Mucosa of rectum (tissue), 2 donors: ENCODE results near the gene KIF21A.

Experiments used
- H3K27ac ChIP-seq, 2 donors: one replicate each; pipeline ENCODE4 v1.7.0; 2013; ENCODE audit warnings: inconsistent platforms in 2 of 2, low read depth in 2 of 2, low read length in 2 of 2
- H3K27me3 ChIP-seq, 2 donors: one replicate each; pipeline ENCODE4 v1.7.0; 2013; ENCODE audit warnings: low read length in 2 of 2; ENCODE audit not compliant: control insufficient read depth in 2 of 2, insufficient read depth in 2 of 2
- H3K36me3 ChIP-seq, 2 donors: one replicate each; pipeline ENCODE4 v1.7.0; 2013; ENCODE audit warnings: low read length in 2 of 2; ENCODE audit not compliant: control insufficient read depth in 2 of 2, insufficient read depth in 2 of 2
- H3K4me1 ChIP-seq, 2 donors: one replicate each; pipeline ENCODE4 v1.7.0; 2013; ENCODE audit warnings: low read length in 2 of 2, mild to moderate bottlenecking in 1 of 2; ENCODE audit not compliant: control insufficient read depth in 2 of 2, insufficient read depth in 2 of 2
- H3K4me3 ChIP-seq, 2 donors: one replicate each; pipeline ENCODE4 v1.7.0; 2013; ENCODE audit warnings: low read length in 2 of 2
- H3K9ac ChIP-seq, 2 donors: one replicate each; pipeline ENCODE4 v1.7.0; 2013; ENCODE audit warnings: low read length in 2 of 2, low read depth in 1 of 2, mild to moderate bottlenecking in 1 of 2
- H3K9me3 ChIP-seq, 2 donors: one replicate each; pipeline ENCODE4 v1.7.0; 2013; ENCODE audit warnings: low read length in 2 of 2; ENCODE audit not compliant: control insufficient read depth in 2 of 2
- donor health status: healthy.
- donor health status: Normal muscosa, but diverticular disease.

KIF21A gene

DNA sequence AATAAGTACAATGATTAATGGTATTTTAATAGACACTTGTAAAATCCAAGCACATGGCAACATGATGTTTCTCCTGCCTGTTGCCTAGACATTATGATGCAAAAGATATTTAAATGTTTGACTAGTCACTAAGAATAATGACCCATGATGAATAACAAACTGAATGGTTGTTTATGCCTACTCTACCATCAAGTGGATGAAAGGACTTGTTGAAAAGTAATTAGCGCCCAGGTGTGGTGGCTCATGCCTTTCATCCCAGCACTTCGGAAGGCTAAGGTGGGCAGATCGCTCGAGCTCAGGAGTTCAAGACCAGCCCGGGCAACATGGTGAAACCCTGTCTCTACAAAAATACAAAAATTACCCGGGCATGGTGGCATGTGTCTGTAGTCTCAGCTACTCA is 30.7 kb downstream of the KIF21A start:
- Histone ChIP-seq H3K27me3 (no peaks in the 10 kb centered on the region), H3K36me3 (no peaks in the 10 kb centered on the region), H3K4me1 (no peaks in the 10 kb centered on the region), H3K9ac (no peak overlapping the region), H3K4me3 (no peak overlapping the region), H3K27ac (no peak overlapping the region), H3K9me3 (no peaks in the 10 kb centered on the region)

DNA sequence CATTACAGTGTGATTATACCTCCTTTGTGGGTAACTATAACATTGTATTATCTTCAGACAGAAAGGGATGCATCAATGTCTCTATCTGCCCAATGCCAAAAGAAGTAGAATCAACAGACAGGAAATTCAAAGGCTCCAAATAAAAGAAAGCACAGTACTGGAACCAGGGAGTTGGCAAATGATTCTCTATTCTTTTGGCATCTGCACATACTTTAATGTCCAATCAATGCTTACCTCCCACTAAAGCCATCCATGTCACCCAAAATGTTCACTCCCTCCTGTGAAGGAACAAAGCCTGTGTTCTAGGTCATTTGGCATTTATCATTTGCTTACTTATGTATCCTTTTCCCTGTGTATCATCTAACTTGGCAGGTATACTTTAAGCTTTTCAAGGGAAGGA is 36.7 kb downstream of the KIF21A start:
- Histone ChIP-seq H3K4me3 (no peak overlapping the region), H3K27ac (no peak overlapping the region), H3K36me3 (no peaks in the 10 kb centered on the region), H3K9me3 (no peaks in the 10 kb centered on the region), H3K4me1 (no peaks in the 10 kb centered on the region), H3K9ac (no peak overlapping the region), H3K27me3 (no peaks in the 10 kb centered on the region)

DNA sequence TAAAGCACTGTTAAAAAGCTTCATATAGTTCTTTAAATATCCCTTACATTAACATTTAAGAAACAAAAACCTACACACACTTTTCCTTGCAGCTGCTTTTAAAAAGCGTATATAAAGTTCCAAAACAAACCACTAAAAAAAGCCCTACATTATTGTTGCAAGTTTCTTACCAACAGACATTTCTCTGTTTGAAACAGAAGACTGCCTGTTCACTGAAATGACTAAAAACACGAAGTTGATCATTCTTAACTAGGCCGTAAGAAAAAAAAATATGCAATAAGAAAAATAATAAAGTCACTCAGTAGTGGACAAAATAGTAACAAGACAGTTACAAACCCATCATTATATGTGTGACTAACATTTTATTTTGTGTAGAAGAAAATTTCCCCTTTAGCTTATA is 37.3 kb downstream of the KIF21A start:
- H3K27me3 ChIP-seq: no peaks in the 10 kb centered on the region

DNA sequence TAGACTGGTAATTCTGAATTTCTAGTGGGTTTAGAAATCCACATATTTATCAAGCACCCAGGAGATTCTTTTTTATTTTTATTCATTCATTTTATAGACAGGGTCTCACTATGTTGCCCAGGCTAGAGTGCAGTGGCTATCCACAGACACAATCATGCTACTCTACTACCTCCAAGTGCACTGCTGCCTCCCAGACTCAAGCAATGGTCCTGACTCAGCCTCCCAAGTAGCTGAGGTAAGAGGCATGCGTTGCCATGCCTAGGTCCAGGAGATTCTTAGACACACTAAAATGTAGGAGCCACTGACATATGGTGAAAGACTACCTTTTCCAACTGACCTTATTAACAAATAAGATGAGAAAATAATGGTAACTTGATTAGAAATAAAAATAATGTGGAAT is 38.9 kb downstream of the KIF21A start:
- H3K36me3 ChIP-seq: no peaks in the 10 kb centered on the region
- no peak overlapping the region for H3K4me3 ChIP-seq
- H3K9me3 ChIP-seq: no peaks in the 10 kb centered on the region
- no peaks in the 10 kb centered on the region for H3K27me3 ChIP-seq
- no peaks in the 10 kb centered on the region for H3K4me1 ChIP-seq
- H3K9ac ChIP-seq: no peak overlapping the region
- H3K27ac ChIP-seq: no peak overlapping the region

More for the DNA sequence above, 37.3 kb downstream of the KIF21A start:
- Histone ChIP-seq H3K4me1 (no peaks in the 10 kb centered on the region), H3K9ac (no peak overlapping the region), H3K4me3 (no peak overlapping the region), H3K9me3 (no peaks in the 10 kb centered on the region), H3K36me3 (no peaks in the 10 kb centered on the region), H3K27ac (no peak overlapping the region)

DNA sequence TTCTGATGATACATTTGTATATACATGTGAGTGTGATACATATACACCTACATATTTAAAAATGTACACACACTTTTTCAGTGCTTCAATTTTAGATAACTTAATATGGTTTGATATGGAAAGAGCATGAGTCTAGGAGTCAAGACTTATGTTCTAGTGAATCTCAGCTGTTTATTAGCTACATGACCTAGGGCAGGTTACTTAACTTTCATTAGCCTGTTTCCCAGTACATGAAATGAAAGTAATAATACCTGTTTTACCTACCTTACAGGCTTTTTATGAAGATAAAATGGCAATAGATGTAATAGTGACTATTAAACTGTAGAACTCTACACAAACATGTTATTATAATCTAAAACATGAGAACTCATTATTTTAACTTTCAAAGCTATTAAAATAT is 39.5 kb downstream of the KIF21A start:
- no peak overlapping the region for H3K27ac ChIP-seq
- no peaks in the 10 kb centered on the region for H3K36me3 ChIP-seq
- H3K27me3 ChIP-seq: no peaks in the 10 kb centered on the region
- no peaks in the 10 kb centered on the region for H3K4me1 ChIP-seq
- H3K4me3 ChIP-seq: no peak overlapping the region
- no peak overlapping the region for H3K9ac ChIP-seq
- H3K9me3 ChIP-seq: no peaks in the 10 kb centered on the region

DNA sequence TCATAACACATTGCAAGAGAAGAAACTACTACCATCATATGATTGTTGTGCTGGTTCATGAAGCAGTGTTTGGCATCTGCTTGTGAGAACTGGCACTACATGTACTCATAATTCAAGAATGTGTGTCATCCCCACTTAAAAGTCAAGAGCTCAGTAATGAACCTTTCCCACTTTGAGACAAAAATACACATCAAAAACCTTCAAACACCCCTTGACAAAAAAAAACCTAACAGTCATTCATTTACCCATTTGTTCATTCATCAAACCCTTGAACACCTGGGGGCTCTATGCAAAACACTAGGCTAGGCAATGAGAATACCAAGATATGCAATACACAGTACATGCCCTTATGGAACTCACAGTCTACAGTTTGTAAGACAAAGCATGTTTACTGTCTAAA is 40.0 kb downstream of the KIF21A start:
- H3K27ac ChIP-seq: no peak overlapping the region
- H3K27me3 ChIP-seq: no peaks in the 10 kb centered on the region
- H3K4me1 ChIP-seq: no peaks in the 10 kb centered on the region
- H3K9ac ChIP-seq: no peak overlapping the region
- H3K36me3 ChIP-seq: no peaks in the 10 kb centered on the region
- no peak overlapping the region for H3K4me3 ChIP-seq
- H3K9me3 ChIP-seq: no peaks in the 10 kb centered on the region

DNA sequence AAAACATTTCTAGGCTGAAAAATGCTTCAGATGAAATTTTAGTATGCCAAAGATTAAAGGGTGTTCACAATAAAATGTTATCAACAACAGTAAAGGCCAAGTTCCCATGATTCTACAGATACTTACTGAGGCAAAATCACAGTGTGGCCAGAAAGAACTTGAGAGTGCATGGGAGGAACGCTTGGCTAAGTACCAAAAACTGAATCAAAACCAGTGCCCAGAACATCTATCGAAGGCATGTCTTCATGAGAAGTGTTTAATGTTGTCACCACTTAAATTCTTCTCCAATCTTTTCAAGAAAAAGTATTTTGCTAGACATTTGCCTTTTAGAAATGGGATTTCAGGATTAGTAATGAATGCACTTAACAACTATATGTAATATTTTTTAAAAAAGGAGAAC is 41.5 kb downstream of the KIF21A start:
- no peak overlapping the region for H3K27ac ChIP-seq
- H3K36me3 ChIP-seq: no peaks in the 10 kb centered on the region
- no peak overlapping the region for H3K4me3 ChIP-seq
- H3K4me1 ChIP-seq: no peaks in the 10 kb centered on the region
- no peaks in the 10 kb centered on the region for H3K9me3 ChIP-seq
- H3K9ac ChIP-seq: no peak overlapping the region
- no peaks in the 10 kb centered on the region for H3K27me3 ChIP-seq

DNA sequence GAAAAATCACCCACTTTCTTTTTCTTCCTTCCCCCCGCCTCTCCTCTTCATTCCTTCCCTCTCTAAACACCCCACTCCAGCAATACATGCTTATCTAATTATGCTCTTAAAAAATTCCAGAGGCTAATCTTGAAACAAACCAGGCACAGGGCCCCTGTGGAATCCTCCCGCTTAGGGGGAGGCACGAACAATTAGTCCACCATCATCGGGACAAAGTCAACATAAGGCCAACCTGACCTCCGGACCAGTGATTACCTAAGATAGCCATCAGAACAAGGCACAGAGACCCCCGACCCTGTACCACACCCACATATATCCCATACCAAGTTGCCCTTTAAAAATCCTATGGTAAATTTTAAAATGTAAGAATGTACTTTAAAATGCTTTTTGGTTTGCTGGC is 47.1 kb downstream of the KIF21A start:
- H3K27ac ChIP-seq: no peak overlapping the region

DNA sequence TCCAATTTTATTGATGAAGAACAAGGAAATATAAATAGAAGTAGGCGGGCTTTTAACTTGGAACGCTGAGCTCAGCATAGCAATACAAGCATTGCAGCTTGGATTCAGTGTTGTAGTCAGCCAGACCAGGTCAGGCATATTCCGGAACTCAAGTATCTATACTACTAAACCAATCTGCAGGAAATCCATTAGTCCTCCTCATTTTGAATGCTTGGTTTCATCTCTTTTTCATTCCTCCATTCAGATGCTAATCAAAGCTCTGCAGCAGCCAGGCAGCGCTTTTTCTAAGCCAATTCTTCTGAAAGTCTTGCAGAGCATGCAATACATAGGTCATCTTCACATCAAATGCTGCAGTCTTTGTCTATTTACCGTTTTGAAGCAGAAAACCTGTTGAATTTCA is 49.0 kb downstream of the KIF21A start:
- no peak overlapping the region for H3K27ac ChIP-seq

More for the DNA sequence above, 47.1 kb downstream of the KIF21A start:
- Histone ChIP-seq H3K9ac (no peak overlapping the region), H3K9me3 (no peaks in the 10 kb centered on the region), H3K27me3 (no peaks in the 10 kb centered on the region), H3K36me3 (no peaks in the 10 kb centered on the region), H3K4me1 (no peaks in the 10 kb centered on the region), H3K4me3 (no peak overlapping the region)

DNA sequence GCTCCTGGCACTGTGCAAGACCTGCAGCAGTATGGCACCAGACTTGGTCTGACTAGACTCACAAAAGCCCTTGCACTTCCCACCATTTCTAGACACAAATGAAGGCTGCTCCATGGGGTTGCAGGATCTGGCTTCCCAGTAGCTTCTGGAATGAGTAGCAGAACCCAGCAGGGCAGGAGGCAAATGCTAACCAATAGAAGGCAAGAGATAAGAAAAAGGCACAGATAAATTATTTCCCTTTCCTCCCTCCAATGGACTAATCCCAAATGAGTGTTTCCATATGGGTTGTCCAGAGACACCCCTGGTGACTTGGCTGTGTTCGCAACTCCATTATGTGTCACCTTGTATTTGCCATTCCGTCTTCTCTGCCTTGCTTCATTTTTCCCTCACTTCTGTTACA is 49.7 kb downstream of the KIF21A start:
- no peak overlapping the region for H3K4me3 ChIP-seq
- no peak overlapping the region for H3K27ac ChIP-seq
- no peaks in the 10 kb centered on the region for H3K9me3 ChIP-seq
- no peaks in the 10 kb centered on the region for H3K36me3 ChIP-seq
- no peaks in the 10 kb centered on the region for H3K27me3 ChIP-seq
- no peaks in the 10 kb centered on the region for H3K4me1 ChIP-seq
- no peak overlapping the region for H3K9ac ChIP-seq

More for the DNA sequence above, 49.0 kb downstream of the KIF21A start:
- Histone ChIP-seq H3K4me1 (no peaks in the 10 kb centered on the region), H3K36me3 (no peaks in the 10 kb centered on the region), H3K4me3 (no peak overlapping the region), H3K9ac (no peak overlapping the region), H3K9me3 (no peaks in the 10 kb centered on the region), H3K27me3 (no peaks in the 10 kb centered on the region)
